Spleen (tissue), 7 donors: ENCODE measurements around the gene NPBWR2.

ENCODE experiments used
- POLR2AphosphoS5 ChIP-seq, 3 donors: sonication (generic); formaldehyde crosslinking; IDR thresholded peaks; one replicate each; pipeline ENCODE4 v1.5.1; 2017; ENCODE audit warnings: antibody characterized with exemption in 3 of 3
- TF ChIP-seq, protein P1 (sequence below), 11 experiments: fragments of 200-600 bp in 7 of 11; fragments of 450-650 bp in 4 of 11; sonication (generic) in 4 of 11; IDR thresholded peaks in 8 of 11; conservative IDR thresholded peaks in 3 of 11; 1 replicate in 7 of 11; 2 replicates in 4 of 11; pipeline versions ENCODE4 v1.4.0 to v1.8.0; 2016 to 2021; ENCODE audit warnings: antibody characterized with exemption in 11 of 11, inconsistent platforms in 4 of 11, mild to moderate bottlenecking in 1 of 11
- donor health status: DM: no; HTN: no; CAD: no; lungs with moderate emphysema.
- donor health status: DM: no; HTN: no; CAD: no.
- donor health status: DM: no; HTN: no; CAD: no.

DNA sequence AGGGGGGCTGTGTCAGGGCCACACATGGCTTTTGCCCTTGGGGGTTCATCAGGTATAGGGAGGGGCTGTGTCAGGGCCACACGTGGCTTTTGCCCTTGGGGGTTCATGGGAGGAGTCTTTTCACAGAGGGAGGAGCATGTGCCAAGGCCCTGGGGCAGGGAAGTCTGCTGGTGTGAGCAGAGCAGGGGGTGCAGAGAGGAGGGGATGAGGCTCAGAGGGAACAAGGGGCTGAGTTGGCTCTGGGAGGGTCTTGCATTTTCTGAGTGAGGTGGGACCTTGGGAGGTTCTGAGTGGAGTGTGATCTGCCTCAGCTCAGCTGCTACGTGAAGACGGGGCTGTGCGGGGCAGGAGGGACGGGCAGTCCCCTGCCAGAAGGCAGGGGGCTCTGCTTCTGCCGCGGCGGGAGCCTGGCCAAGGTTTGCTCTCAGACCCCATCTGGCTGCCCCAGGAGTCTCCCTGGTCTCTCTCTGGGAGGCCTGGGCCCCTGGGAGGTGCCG, 51.9 kb downstream of the NPBWR2 start:
- TF ChIP-seq, protein P1, sequence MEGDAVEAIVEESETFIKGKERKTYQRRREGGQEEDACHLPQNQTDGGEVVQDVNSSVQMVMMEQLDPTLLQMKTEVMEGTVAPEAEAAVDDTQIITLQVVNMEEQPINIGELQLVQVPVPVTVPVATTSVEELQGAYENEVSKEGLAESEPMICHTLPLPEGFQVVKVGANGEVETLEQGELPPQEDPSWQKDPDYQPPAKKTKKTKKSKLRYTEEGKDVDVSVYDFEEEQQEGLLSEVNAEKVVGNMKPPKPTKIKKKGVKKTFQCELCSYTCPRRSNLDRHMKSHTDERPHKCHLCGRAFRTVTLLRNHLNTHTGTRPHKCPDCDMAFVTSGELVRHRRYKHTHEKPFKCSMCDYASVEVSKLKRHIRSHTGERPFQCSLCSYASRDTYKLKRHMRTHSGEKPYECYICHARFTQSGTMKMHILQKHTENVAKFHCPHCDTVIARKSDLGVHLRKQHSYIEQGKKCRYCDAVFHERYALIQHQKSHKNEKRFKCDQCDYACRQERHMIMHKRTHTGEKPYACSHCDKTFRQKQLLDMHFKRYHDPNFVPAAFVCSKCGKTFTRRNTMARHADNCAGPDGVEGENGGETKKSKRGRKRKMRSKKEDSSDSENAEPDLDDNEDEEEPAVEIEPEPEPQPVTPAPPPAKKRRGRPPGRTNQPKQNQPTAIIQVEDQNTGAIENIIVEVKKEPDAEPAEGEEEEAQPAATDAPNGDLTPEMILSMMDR (IDR thresholded peaks at IDR 0.05 in 8 of 11, conservative IDR thresholded peaks at IDR 0.05 in 3 of 11), result no peak
- TF ChIP-seq POLR2AphosphoS5 (IDR thresholded peaks at IDR 0.05), result no peak
